ENCODE measurements around the gene SGCD. TPM values are rescaled to one million over a fixed set of nuclear protein-coding genes. Genes with fewer than 3 reads are reported as not detected.

The SGCD gene
- total and polyA plus RNA-seq, 9 of the 15 experiments (the other 6 are each of a cell fraction or from before 2014, with no cell fraction given): not detected

DNA sequence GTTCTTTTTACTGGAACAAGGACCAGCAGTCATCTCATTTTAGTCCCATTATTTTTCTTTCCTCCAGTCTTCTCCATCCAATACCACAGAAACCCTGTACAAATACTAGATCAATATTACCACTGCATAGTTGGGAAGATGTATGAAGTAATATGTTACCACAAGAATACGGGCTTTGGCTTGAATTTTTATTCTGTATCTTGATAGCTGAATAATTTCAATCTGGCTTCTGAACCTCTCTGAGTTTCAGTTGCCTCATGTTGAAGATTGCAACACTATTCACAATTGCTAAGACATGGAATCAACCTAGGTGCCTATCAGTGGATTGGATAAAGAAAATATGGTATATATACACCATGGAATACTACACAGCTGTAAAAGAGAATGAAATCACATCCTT is 82.9 kb downstream of the SGCD start (continued):
- no peak for TF ChIP-seq IFI16 (CRISPR knock-in tag; IDR thresholded peaks at IDR 0.05)
- no peak for TF ChIP-seq TRIM24 (IDR thresholded peaks at IDR 0.05)
- TF ChIP-seq BMI1 (IDR thresholded peaks at IDR 0.05; ENCODE audit: low read length): no peak

DNA sequence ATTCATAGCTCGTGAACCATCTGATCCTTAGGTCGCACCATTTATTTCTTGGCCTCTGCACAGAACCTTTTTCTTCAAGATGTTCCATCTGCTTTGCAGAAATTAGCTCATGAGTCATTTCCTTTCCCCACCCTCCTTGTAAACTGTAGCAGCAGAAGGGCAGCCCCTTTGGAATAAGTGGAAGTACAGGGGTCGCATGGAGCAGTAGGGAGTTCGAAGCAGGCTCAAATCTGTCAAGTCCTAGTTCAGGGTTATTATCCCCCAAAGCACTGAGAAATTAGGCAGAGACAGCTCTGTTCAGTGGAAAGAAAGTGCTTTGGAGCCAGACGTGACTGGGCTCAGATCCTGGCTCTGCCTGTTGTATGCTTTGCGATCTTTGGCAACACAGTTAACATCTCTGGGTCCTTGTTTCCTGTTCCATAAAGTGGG is 84.2 kb downstream of the SGCD start:
- no peaks in the 10 kb centered on the region for H3K36me3 ChIP-seq (ENCODE audit: control insufficient read depth, insufficient read depth, low read length)
- H3K4me3 ChIP-seq: no peak overlapping the region
- H3K4me1 ChIP-seq (replicated peaks in 1 of 2; ENCODE audit: control insufficient read depth in 2 of 2, insufficient read depth in 2 of 2, low read length in 2 of 2): no peaks in the 10 kb centered on the region
- DNase-seq (ENCODE audit: extremely low read depth in 1 of 4, low spot score in 3 of 4): no peak
- no peak overlapping the region for H3K9ac ChIP-seq (ENCODE audit: insufficient read depth in 1 of 2, low read depth in 2 of 2, low read length in 2 of 2)
- H3K27ac ChIP-seq (ENCODE audit: extremely low read depth, low read depth, low read length): no peak overlapping the region
- CTCF ChIA-PET (ENCODE audit: low intra/inter-chr PET ratio): no interaction called here
- H3K79me2 ChIP-seq (ENCODE audit: control insufficient read depth, insufficient read depth, low read length): no peaks in the 10 kb centered on the region
- WGBS (ENCODE audit: insufficient coverage, low coverage, missing lambda C conversion rate): 2% methylated on average over 6 of the region's 6 CpGs
- FAIRE-seq: no peak
- H3K4me2 ChIP-seq (ENCODE audit: insufficient read depth, low read length): no peak overlapping the region
- no peaks in the 10 kb centered on the region for H3K9me3 ChIP-seq (replicated peaks; ENCODE audit: control insufficient read depth, insufficient read depth, low read depth, low read length)
- no peaks in the 10 kb centered on the region for H4K20me1 ChIP-seq (replicated peaks; ENCODE audit: control insufficient read depth, insufficient read depth, low read length)
- TF ChIP-seq LEF1 (IDR thresholded peaks at IDR 0.05): no peak
- TF ChIP-seq, protein P1, sequence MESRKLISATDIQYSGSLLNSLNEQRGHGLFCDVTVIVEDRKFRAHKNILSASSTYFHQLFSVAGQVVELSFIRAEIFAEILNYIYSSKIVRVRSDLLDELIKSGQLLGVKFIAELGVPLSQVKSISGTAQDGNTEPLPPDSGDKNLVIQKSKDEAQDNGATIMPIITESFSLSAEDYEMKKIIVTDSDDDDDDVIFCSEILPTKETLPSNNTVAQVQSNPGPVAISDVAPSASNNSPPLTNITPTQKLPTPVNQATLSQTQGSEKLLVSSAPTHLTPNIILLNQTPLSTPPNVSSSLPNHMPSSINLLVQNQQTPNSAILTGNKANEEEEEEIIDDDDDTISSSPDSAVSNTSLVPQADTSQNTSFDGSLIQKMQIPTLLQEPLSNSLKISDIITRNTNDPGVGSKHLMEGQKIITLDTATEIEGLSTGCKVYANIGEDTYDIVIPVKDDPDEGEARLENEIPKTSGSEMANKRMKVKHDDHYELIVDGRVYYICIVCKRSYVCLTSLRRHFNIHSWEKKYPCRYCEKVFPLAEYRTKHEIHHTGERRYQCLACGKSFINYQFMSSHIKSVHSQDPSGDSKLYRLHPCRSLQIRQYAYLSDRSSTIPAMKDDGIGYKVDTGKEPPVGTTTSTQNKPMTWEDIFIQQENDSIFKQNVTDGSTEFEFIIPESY (CRISPR knock-in tag; IDR thresholded peaks at IDR 0.05): no peak
- TF ChIP-seq SRF (CRISPR knock-in tag; IDR thresholded peaks at IDR 0.05): no peak
- TF ChIP-seq, protein P2, sequence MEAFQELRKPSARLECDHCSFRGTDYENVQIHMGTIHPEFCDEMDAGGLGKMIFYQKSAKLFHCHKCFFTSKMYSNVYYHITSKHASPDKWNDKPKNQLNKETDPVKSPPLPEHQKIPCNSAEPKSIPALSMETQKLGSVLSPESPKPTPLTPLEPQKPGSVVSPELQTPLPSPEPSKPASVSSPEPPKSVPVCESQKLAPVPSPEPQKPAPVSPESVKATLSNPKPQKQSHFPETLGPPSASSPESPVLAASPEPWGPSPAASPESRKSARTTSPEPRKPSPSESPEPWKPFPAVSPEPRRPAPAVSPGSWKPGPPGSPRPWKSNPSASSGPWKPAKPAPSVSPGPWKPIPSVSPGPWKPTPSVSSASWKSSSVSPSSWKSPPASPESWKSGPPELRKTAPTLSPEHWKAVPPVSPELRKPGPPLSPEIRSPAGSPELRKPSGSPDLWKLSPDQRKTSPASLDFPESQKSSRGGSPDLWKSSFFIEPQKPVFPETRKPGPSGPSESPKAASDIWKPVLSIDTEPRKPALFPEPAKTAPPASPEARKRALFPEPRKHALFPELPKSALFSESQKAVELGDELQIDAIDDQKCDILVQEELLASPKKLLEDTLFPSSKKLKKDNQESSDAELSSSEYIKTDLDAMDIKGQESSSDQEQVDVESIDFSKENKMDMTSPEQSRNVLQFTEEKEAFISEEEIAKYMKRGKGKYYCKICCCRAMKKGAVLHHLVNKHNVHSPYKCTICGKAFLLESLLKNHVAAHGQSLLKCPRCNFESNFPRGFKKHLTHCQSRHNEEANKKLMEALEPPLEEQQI (IDR thresholded peaks at IDR 0.05): no peak
- TF ChIP-seq SREBF1 (IDR thresholded peaks at IDR 0.05; ENCODE audit: borderline replicate concordance, low read depth, low read length): no peak
- TF ChIP-seq, protein P3, sequence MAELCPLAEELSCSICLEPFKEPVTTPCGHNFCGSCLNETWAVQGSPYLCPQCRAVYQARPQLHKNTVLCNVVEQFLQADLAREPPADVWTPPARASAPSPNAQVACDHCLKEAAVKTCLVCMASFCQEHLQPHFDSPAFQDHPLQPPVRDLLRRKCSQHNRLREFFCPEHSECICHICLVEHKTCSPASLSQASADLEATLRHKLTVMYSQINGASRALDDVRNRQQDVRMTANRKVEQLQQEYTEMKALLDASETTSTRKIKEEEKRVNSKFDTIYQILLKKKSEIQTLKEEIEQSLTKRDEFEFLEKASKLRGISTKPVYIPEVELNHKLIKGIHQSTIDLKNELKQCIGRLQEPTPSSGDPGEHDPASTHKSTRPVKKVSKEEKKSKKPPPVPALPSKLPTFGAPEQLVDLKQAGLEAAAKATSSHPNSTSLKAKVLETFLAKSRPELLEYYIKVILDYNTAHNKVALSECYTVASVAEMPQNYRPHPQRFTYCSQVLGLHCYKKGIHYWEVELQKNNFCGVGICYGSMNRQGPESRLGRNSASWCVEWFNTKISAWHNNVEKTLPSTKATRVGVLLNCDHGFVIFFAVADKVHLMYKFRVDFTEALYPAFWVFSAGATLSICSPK (IDR thresholded peaks at IDR 0.05; ENCODE audit: borderline replicate concordance): no peak
- TF ChIP-seq CEBPG (CRISPR knock-in tag; IDR thresholded peaks at IDR 0.05): no peak
- no peak for TF ChIP-seq CEBPG (tag; conservative IDR thresholded peaks at IDR 0.05 in 1 of 2, IDR thresholded peaks at IDR 0.05 in 1 of 2)
- no peak for TF ChIP-seq RBM14 (IDR thresholded peaks at IDR 0.05; ENCODE audit: borderline replicate concordance, insufficient read depth, low read depth, low read length)
- no peak for TF ChIP-seq PRPF4 (IDR thresholded peaks at IDR 0.05; ENCODE audit: insufficient read depth, low read depth, low read length, poor library complexity, severe bottlenecking)
- no peak for TF ChIP-seq PHTF2 (CRISPR knock-in tag; IDR thresholded peaks at IDR 0.05)
- no peak for TF ChIP-seq EP300 (IDR thresholded peaks at IDR 0.05; ENCODE audit: low read length)
- no peak for TF ChIP-seq ZC3H11A (IDR thresholded peaks at IDR 0.05; ENCODE audit: low read depth, low read length)
- POLR2A ChIA-PET: no interaction called here
- no peaks in the 10 kb centered on the region for H3K27me3 ChIP-seq (ENCODE audit: control insufficient read depth in 2 of 2, insufficient read depth in 2 of 2, low read length in 2 of 2)
- H2AFZ ChIP-seq (ENCODE audit: low read depth, low read length): no peak overlapping the region
- ATAC-seq: no peak
- intact Hi-C loops (cut with micrococcal nuclease): no loop called here
- H3K9me1 ChIP-seq (ENCODE audit: control insufficient read depth, insufficient read depth, low read length): no peaks in the 10 kb centered on the region
- no TSS peak for BruUV-seq (replicated peaks)
- in situ Hi-C loops (cut with MboI): no loop called here
